EL (cell line): ENCODE measurements around the gene PAEP.
"Not testable (repeated sequence)": the region's sequence is repeated elsewhere in the genome, so short reads cannot be mapped to it uniquely, and the experiment has no call there.

Experiments
- DNase-seq: peaks from one replicate; pipeline ENCODE4 v3.0.0-alpha.2; 2016

PAEP gene

DNA sequence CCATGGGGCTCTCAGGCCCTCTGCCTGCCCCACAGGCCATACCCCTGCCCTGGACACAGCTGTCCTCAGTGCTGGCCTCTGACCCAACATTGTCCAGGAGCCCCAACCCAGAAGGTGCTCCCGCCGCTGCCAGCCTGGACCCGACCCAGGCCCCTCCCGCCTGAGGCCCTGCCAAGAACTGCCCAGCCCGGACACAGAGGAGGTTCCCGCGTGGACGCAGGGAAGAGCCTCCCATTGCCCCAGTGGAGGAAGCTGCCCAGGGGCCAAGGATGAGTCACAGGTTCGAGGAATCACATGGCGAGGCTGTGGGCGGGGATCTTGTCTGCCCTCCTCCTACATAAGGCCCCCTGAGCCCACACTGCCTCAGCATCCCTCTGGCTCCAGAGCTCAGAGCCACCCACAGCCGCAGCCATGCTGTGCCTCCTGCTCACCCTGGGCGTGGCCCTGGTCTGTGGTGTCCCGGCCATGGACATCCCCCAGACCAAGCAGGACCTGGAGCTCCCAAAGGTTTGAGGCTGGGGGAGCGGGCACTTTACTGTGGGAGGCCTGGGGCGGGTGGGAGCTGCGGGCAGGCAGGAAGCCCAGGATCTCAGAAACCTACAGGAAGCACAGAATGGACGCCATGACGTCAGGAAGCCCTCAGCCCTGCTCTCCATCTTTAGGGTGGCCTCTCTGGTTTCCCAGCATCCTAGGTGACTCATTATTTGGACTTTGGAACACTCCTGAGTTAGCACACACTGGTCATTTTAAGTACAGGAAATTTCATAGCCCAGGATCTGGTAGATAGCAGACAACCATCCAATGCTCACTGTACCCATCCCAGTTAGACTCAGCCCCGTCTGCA is at the start of gene PAEP:
TSS of gene PAEP (plus strand) at position 366 of the 844 bp plus-strand sequence.
- no peak for DNase-seq

DNA sequence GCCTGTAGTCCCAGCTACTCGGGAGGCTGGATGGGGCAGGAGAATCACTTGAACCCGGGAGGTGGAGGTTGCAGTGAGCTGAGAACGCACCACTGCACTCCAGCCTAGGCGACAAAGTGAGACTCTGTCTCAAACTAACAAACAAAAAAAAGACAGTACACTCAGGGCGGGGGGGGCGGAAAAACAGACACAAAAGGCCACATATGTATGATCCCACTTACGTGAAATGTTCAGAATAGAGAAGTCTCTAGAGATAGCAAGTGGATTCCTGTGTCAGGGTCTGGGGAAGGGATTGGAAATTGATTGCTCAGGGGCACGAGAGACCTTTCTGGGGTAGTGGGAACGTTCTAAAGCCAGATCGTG is 49.3 kb upstream of the PAEP start:
- DNase-seq: no peak

DNA sequence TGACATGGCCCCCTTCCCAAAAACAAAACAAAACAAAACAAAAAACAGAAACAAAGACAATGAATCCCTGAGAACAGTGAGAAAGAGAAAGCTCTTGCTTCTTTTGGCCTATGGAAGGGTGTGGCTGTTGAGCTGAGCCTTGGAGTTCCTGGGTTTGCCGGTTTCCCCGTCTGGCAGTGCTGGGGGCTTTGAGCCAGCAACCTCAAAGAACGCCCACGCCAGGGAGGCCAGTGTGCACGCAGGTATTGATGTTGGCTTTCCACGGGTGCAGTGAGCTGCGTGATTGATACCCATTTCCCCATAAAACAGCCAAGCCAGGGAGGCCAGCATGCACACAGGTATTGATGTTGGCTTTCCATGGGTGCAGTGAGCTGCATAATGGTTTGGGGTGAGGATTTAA is 48.7 kb upstream of the PAEP start:
- no peak for DNase-seq

DNA sequence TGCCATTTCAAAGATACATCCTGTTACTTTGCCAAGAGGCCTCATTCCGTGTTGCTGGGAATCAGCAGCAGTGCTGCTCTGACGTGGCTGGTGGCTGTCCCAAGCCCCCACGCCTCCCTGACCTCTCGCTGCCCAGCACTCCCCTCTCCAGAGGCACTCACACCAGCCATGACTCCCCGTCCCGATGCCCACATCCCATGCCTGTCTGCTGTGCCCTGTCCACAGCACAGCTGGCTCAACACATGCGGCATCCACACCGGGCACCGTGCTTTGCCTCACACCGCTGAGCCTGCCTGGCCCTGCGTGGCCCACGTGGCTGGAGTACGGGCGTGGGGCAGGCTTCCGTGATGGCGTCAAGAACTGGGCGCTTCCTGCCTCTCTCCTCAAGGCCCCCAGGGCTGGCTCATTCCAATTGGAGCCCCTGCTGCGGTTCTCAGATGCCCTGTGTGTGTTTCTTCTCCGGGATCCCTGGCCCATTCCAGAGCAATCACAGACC is 48.2 kb upstream of the PAEP start:
- DNase-seq: no peak

DNA sequence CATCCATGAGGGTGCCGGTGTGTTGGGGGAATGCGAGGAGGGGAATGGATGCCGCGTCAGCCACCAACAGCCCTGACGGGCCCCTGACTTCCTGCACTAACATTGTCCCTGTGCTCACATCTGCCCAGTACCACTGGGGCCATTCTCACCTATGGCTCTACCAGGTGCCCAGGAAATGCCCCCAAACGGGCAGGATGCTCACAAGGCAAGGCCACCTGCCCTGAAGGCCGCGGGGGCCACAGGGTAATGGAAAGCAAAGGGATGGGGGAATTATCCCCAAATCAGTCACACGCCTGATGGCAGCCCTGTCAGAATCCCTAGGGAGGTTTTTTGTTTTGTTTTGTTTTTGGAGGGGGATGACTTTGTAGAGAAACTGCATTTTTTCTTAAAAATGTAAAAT is 47.6 kb upstream of the PAEP start:
- not testable (repeated sequence) for DNase-seq

DNA sequence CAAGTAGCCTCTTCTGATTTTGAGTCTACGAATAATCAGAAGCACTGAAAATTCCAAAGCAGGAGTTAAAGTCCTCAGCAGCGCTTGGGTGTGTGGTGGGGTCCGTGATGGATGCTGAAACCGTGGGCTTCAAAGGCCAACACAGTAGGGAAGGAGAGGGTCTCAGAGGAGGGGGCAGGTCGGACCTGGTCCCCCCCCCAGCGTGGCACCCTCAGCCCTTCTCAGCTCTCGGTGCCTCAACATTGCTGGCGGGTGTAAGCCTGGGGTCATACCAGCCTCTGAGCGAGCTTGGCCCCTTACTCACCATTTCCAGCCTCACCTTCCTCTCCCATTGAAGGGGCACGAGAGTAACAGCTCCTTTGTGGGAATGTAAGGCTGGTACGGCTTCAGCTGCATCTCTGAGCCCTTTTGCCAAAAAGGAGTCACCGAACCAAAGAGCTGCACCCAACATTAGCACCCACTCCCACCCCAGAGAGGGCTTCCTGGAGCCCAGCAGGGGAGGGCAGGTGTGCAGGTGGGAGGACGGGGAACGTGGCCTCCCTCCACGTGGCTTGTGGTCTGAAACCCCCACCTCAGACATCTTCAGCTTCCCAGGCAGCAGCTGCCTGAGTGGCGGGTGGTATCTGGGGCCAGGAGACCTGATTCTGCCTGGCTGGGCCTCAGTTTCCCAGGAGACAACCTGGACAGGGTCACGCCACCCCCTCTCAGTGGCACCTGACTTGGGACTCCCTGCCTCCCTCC is 47.0 kb upstream of the PAEP start:
- no peak for DNase-seq

DNA sequence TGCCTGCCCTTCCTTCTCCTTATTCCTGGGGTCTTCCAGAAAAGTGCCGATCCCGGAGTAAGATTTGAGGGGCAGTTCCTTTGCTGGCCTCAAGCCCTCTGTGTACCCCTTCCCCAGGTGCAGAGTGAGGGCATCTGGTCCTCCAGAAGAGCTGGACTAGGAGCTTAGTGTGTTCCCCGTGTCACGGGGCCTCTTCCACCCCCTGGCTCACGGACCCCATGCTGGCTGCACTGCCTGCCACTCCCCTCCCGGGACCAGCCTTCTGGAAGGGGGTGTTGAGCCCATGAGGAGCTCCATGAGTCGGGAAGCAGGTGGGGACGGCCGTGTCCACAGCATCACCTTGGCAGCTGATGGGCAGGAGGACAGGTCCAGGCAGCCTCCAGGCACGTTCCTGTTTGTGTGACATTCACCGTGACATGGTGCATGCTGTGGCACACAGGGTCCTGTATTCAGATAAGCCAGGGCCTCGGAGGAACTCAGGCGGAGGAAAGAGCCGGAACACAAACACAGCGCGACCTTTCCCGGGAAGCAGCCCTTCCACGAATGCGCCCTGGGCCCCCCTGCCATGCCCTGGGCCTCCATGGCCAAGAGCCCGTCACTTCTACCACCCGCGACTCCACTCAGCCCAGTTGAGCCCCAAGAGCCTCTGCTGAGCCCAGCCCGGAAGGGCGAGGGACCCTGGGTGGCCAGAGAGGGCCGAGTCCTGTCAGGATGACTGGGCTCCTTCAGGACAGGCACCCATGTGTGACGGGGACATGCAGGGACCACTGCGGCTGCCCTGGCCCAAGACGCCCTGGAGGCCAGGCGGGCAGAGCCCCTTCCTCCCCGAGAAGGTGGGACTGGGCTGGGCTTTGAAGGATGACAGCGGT is 46.2 kb upstream of the PAEP start:
- DNase-seq: no peak

DNA sequence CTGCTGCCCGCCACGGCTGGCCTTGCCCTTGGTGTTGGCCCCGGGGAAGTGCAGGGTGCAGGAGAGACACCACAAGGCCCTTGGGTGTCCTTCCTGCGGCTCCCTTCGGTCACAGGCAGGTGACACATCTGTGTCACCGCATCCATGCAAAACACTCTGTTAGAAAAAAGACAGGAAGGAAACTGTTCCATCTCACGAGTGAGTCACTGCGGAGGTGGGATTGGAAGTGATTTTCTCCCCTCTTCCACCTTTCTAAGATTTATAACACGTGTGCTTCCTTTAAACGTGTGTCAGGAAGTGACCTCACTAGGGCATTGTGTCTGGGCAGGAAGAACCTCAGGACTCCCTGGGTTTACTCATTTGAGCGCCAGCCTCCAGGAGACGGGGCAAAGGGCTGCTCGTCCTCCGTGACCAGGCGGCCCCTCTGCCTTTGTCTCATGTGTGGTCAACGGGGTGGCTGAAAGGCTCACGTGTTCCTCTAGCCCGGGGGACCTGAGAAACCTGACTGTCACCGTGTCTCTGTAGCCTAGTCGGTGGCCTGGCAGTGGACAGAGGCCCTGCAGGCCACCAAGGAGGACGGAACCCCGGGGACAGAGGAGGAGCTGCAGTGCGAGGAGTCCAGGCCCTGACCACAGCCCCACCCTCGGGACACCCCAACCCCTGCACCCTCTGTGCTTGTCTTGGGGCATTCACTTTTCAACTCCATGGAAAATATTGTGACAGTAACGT is 45.3 kb upstream of the PAEP start:
- no peak for DNase-seq

DNA sequence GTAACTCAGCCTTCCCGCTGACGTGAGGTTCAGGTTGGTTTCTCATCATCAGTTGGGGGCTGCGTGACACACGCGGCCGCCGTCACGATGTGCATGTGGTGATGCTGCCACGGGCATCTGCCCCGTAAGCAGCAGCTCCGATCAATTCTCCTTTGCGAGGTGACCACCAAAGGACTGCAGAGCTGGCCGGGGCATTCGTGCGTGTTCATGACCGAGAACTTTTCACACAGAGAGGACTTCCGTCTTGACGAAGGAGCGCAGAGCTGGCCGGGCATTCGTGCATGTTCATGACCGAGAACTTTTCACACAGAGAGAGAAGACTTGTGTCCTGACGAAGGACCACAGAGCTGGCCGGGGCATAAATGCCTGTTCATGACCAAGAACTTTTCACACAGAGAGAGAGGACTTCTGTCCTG is 44.1 kb upstream of the PAEP start:
- DNase-seq: no peak

DNA sequence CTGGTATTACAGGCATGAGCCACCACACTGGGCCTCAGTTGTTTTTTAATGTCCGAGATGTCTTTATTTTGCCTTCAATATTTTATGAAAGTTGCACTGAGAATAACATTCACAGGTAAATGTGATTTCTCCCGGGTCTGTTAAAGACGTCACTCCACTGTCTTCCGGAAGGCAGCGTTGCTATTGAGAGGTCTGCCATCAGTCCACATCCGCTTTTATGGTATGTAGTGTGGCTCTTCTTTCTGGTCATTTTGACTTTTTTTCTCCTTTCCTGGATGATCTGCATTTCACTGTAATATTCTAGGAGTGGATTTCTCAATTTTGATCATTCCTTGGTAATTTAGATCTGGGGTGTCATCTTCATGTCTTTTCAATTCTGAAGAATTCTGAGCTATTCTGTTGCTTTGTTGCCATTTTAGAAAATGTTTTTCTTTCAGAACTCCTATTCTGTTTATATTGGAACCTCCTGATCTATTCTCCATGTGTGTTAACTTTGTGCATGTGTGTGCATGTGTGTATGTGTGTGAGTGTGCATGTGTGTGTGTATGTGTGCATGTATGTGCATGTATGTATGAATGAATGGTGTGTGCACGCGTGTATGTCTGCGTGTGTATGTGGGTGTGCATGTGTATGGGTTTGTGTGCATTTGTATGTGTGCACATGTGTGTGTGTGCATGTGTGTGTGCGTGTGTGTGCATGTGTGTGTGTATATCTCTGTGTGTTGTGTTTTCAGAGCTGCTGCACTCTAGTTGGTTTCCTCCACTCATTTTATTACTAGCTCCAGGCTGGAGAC is 42.2 kb upstream of the PAEP start:
- DNase-seq: no peak

DNA sequence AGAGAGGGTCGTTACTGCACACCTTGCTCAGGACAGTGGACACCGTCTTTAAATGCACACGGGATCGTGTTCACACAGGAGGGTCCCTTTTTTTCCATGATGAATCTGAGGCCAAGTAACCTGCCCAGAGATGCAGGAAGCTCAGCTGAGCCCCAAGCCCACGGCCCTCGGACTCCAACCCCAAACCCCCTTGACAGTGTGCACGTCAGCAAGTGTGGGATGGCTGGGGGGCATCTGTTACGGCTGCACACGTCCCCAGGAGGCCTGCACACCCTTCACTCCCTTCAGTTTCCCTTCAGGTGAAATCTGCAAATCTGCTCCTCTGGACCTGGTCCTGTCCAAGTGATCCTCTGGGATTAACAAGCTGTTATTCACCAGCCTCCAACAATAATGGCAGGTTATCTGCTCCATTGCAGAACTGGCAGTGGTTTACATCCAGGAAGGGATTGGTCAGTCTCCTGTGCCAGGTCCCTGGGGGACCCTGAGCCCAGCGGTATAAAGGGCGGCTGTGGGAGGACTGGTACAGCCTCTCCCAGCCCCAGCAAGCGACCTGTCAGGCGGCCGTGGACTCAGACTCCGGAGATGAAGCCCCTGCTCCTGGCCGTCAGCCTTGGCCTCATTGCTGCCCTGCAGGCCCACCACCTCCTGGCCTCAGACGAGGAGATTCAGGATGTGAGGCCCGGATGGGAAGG is 40.5 kb upstream of the PAEP start, which contains the start of gene LCN1:
TSS of gene LCN1 (plus strand) at position 525 of the 692 bp plus-strand sequence. CDS start at position 583, 58 bp downstream.
- no peak for DNase-seq

DNA sequence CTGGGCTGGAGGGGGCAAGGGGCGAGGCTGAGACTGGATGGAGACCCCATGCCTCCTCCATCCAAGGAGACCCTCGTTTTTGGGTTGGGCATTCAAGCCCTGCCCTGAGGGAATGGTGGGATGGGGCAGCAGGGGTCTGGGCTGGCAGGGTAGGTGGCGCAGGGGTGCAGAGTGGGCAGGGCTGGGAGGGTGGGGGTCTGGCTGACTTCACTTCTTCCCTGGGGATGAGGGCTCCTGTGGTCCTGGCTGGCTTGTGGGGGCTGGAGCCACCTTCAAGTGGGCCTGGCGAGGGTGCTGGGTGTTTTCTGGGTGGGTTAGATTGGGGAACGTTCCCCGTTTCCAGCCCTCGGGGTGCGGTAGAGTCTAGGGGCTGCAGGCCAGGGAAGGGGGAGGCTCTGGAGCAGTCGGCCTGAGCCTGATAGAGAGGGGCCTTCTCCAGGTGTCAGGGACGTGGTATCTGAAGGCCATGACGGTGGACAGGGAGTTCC is 39.9 kb upstream of the PAEP start:
- DNase-seq: no peak

DNA sequence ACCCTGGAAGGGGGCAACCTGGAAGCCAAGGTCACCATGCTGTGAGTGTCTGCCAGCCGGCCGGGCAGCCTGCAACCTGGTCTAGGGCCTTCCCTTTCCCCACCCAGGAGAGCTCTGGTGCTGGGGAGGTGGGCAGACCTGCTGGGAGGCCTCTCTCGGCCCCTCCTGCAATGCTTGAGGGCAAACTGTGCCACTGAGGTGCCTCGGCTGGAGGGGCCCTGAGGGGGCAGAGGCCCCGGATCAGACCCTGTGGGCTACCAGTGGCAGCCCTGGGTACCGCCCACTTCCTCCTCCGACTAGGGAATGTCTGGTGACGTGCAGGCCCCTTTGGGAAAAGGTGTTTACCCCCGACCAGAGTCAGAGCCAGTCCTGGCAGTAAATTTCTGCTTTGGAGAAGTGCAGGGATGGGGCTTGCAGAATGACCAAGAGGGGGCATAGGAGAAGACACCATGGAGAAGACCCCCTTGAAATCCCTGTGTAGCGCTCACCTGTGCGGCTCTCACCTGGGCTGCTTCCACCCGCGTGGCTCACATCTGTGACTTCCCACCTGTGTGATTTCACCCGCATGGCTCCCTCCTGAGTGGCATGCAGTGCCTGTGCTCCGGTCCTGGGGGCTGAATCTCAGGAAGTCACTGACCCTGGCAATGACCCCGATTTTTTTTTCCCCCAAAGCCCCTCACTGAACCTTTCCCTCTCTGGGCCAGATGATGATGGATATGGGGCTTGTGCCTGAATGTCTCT is 39.2 kb upstream of the PAEP start:
- no peak for DNase-seq

DNA sequence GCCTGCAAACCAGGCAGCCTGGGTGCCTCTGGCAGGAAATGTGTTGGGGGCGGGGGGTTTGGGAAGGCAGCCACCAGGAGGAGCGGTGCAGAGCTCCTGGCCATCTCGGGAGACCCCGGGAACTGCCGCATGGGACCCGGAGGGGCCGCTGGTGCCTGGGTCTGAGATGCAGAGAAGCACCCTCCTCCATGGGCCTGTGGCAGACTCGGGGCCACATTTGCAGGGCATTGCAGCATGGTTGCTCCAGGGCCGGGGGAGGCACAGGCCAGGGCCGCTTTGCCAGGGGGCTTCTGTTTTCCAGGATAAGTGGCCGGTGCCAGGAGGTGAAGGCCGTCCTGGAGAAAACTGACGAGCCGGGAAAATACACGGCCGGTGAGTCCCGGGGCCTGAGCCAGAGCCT is 38.6 kb upstream of the PAEP start:
- no peak for DNase-seq

DNA sequence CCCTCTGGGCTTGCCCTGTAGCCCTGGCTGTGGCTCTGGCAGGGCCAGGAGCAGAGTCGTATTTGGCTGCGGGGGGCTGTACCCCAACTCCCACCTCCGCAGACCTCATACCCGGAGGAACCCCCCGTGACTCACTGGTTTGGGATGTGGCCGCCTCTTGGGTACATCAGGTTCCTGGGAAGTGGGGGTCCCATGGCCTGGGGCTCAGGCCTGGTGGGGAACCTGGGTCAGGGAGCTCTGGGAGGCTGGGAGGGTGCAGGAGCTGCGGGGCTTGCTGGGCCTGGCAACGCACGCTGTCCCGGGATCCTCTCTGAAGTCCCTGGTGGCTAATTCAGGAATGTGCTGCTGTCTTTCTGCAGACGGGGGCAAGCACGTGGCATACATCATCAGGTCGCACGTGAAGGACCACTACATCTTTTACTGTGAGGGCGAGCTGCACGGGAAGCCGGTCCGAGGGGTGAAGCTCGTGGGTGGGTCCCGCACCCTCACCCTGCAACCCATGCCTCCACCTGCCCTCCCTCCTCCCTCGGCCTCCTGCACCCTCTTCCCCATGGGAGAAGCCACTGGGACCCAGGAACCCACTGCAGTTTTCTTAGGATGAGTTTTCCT is 37.9 kb upstream of the PAEP start:
- DNase-seq: no peak

DNA sequence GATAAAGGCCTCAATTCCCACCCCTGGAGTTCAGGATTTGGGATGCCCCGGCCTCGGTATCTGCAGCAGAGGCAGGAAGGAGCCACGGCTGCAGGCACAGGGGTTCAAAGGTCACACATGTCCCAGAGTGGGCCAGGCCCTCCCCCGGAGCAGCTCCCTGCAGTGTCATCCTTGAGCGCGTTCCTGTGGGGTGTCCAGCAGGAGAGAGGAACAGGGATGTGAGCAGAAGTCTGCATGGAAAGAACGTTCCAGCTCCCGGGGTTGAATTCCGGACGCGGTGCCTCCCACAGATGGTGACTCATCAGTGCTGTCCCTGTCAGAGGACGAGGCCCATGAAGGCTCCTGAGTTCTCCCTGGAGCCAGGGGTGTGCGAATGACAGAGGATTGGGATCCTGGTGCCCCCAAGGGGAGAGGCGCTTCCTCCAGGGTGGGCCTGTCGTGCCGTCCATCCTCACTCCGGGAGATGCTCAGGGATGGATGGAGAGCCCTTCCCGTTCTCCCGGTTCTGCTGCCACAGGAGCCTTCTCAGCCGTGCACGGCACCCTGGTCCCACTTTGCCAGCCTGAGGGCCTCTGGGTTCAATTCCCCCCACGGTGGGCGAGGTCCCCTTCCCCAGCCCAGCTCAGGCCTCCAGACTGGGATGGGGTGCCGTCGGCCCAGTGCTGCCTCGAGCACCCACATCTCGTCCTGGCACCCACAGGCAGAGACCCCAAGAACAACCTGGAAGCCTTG is 37.3 kb upstream of the PAEP start:
- peak; percentile 34 for DNase-seq

DNA sequence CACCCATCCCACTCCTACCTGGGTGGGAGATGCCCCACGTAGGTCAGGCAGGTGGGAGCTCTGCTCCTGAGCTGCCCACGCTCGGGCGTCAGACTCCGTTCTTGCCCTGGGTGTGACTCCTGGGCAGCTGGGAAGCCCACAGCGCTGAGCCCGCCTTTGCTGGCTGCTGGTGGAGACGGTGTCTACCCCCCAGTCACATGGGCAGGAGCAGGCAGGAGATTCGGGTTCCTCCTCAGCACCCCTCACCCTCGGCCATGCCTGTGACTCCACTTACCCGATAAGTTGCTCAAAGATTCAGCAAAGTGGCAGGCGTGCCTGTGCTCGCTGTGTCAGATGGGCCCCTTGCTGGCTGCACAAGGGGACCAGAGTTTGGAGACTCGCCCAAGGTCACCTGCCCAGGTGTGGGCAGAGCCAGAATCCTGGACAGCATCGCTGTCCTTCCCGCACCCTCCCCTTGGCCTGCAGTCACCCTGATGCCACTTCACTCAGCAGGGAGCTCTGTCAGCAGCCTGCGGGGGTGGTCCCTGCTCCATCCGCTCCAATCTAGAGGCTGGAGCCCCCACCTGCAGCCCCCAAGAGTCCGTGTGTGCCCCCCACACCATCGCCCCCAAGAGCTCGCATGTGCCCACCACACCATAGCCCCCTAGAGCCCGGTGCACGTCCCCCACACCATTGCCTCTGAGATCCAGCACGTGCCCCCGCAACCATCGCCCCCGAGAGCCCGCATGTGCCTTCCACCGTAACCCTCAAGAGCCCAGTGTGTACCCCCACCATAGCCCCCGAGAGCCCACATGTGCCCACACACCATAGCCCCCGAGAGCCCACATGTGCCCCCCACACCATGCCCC is 36.1 kb upstream of the PAEP start:
- DNase-seq: no peak
